MM.1S (cell line): ENCODE data around the gene IL12RB1.

Experiments used
- DNase-seq: peaks from one replicate; pipeline ENCODE4 v3.0.0-alpha.2; 2015
- H2AFZ ChIP-seq: fragments of 300-600 bp; sonication (generic); 2 replicates; pipeline ENCODE4 v1.6.0; 2016; ENCODE audit warnings: antibody characterized with exemption, low read length
- H3F3A ChIP-seq: fragments of 300-600 bp; sonication (generic); 2 replicates; pipeline ENCODE4 v1.6.1; 2016; ENCODE audit warnings: mild to moderate bottlenecking, antibody characterized with exemption, low read length, moderate library complexity, mixed read lengths; ENCODE audit not compliant: insufficient read depth
- H3K27ac ChIP-seq: fragments of 300-600 bp; sonication (generic); 2 replicates; pipeline ENCODE4 v1.5.1; 2016; ENCODE audit warnings: mild to moderate bottlenecking, low read length
- H3K27me3 ChIP-seq: fragments of 300-600 bp; sonication (generic); replicated peaks from 2 replicates; pipeline ENCODE4 v1.6.0; 2016; ENCODE audit warnings: low read length; ENCODE audit not compliant: insufficient read depth
- H3K36me3 ChIP-seq: fragments of 300-600 bp; sonication (generic); replicated peaks from 2 replicates; pipeline ENCODE4 v1.6.1; 2016; ENCODE audit warnings: mild to moderate bottlenecking, low read length, mixed read lengths; ENCODE audit not compliant: insufficient read depth
- H3K4me1 ChIP-seq: fragments of 300-600 bp; sonication (generic); 2 replicates; pipeline ENCODE4 v1.6.1; 2016; ENCODE audit warnings: low read length, mixed read lengths
- H3K4me2 ChIP-seq: fragments of 300-600 bp; sonication (generic); 2 replicates; pipeline ENCODE4 v1.6.0; 2016; ENCODE audit warnings: low read depth, low read length
- H3K4me3 ChIP-seq: fragments of 300-600 bp; sonication (generic); 2 replicates; pipeline ENCODE4 v1.5.1; 2016; ENCODE audit warnings: low read length, mixed read lengths
- H3K79me2 ChIP-seq: fragments of 300-600 bp; sonication (generic); 2 replicates; pipeline ENCODE4 v1.6.1; 2016; ENCODE audit warnings: mixed run types, low read length, mixed read lengths
- H3K9ac ChIP-seq: fragments of 300-600 bp; sonication (generic); 2 replicates; pipeline ENCODE4 v1.6.1; 2016; ENCODE audit warnings: low read length, mixed read lengths
- H3K9me2 ChIP-seq: fragments of 300-600 bp; sonication (generic); replicated peaks from 2 replicates; pipeline ENCODE4 v1.6.1; 2016; ENCODE audit warnings: mild to moderate bottlenecking, low read length, mixed read lengths; ENCODE audit not compliant: insufficient read depth
- H3K9me3 ChIP-seq: fragments of 300-600 bp; sonication (generic); replicated peaks from 2 replicates; pipeline ENCODE4 v1.6.1; 2016; ENCODE audit warnings: mild to moderate bottlenecking, low read length, mixed read lengths; ENCODE audit not compliant: insufficient read depth
- H4K20me1 ChIP-seq: fragments of 300-600 bp; sonication (generic); 2 replicates; pipeline ENCODE4 v1.6.1; 2016; ENCODE audit warnings: mild to moderate bottlenecking, low read length, moderate library complexity, mixed read lengths; ENCODE audit not compliant: insufficient read depth
- EZH2 ChIP-seq: fragments of 300-600 bp; sonication (generic); optimal IDR thresholded peaks from 2 replicates; pipeline ENCODE3; 2017; ENCODE audit warnings: low read depth, mild to moderate bottlenecking, antibody characterized with exemption, low read length, mixed read lengths
- EZH2phosphoT487 ChIP-seq: fragments of 300-600 bp; sonication (generic); IDR thresholded peaks from 2 replicates; pipeline ENCODE4 v1.6.1; 2018; ENCODE audit warnings: antibody characterized with exemption, low read length
- TF ChIP-seq, protein P1 (sequence below): fragments of 300-600 bp; sonication (generic); IDR thresholded peaks from 2 replicates; pipeline ENCODE4 v1.5.1; 2016; ENCODE audit warnings: antibody characterized with exemption, low read length, mixed read lengths

Gene IL12RB1

DNA sequence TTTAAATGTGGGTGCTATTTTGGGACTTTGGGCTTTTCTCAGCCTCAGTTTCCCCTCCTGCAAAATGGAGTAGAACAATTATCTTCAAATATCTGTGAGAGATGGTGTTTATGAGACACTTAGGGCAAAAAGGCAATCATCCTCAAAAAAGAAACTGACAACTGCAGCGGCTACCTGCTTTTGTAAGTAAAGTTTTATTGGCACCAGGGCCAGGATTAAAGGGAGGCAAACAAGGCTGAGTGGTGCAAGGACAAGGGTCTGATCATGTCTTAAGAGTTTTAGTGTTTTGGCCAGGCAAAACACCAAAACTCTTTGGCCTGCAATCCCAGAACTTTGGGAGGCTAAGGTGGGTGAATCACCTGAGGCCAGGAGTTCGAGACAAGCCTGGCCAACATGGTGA lies 9.5 kb upstream of the IL12RB1 start:
- Histone ChIP-seq H3K9me3 (no peaks in the 10 kb centered on the region), H2AFZ (no peak overlapping the region), H3K4me3 (no peak overlapping the region), H3K9me2 (no peaks in the 10 kb centered on the region), H3F3A (peaks cover 5% of the 10 kb centered on the region), H3K27ac (no peak overlapping the region), H4K20me1 (no peaks in the 10 kb centered on the region), H3K4me2 (no peak overlapping the region), H3K36me3 (no peaks in the 10 kb centered on the region), H3K27me3 (peaks cover 20% of the 10 kb centered on the region), H3K79me2 (no peaks in the 10 kb centered on the region), H3K4me1 (peaks cover 13% of the 10 kb centered on the region), H3K9ac (no peak overlapping the region)
- TF ChIP-seq, protein P1, sequence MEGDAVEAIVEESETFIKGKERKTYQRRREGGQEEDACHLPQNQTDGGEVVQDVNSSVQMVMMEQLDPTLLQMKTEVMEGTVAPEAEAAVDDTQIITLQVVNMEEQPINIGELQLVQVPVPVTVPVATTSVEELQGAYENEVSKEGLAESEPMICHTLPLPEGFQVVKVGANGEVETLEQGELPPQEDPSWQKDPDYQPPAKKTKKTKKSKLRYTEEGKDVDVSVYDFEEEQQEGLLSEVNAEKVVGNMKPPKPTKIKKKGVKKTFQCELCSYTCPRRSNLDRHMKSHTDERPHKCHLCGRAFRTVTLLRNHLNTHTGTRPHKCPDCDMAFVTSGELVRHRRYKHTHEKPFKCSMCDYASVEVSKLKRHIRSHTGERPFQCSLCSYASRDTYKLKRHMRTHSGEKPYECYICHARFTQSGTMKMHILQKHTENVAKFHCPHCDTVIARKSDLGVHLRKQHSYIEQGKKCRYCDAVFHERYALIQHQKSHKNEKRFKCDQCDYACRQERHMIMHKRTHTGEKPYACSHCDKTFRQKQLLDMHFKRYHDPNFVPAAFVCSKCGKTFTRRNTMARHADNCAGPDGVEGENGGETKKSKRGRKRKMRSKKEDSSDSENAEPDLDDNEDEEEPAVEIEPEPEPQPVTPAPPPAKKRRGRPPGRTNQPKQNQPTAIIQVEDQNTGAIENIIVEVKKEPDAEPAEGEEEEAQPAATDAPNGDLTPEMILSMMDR: no peak
- TF ChIP-seq EZH2: no peak
- no peak for TF ChIP-seq EZH2phosphoT487
- DNase-seq: no peak

DNA sequence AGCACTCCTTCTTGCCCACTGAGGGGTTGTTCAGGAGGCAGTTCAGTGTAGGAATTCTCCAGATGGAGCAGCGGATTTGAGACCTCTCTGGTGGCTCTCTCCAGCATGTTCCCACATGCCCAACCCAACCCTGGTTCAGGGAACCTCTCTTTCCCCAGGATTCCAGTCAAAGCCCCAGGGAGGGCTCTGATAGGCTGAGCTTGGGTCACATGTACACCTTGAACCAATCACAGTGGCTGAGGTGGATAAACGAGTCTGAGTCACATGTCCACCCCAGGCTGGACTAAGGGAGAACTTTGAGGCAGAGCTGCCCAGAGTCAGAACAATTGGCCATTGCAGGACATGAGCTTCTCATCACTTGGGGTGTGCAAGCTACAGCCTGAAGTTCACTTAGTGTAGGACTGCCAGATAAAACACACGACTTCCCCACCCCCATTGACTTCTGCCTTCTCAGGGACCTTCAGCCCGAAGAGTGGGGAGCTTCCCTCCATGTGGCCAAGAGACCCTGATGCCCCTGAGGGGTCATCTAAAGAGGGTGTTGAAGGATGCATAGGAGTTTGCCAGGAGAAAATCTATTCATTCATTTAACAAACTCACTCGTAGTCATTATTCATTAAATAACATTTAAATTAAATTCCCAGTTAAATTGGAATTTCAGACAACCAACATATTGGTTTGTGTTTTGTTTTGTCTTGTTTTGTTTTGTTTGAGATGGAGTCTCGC lies 6.9 kb upstream of the IL12RB1 start:
- no peaks in the 10 kb centered on the region for H3K9me3 ChIP-seq
- no peak overlapping the region for H3K27ac ChIP-seq
- no peak overlapping the region for H3K4me3 ChIP-seq
- no peak overlapping the region for H3K9ac ChIP-seq
- no peak for TF ChIP-seq EZH2phosphoT487
- TF ChIP-seq, protein P1: no peak
- TF ChIP-seq EZH2: no peak
- H3K27me3 ChIP-seq: peaks cover 10% of the 10 kb centered on the region; the same call in 1 of the 2 replicates
- H3K4me2 ChIP-seq: no peak overlapping the region
- no peak for DNase-seq
- H3K9me2 ChIP-seq: no peaks in the 10 kb centered on the region
- H3K4me1 ChIP-seq: peaks cover 8% of the 10 kb centered on the region
- H3K36me3 ChIP-seq: no peaks in the 10 kb centered on the region
- no peak overlapping the region for H2AFZ ChIP-seq
- H3K79me2 ChIP-seq: no peaks in the 10 kb centered on the region
- peaks cover 1% of the 10 kb centered on the region for H3F3A ChIP-seq
- H4K20me1 ChIP-seq: no peaks in the 10 kb centered on the region

DNA sequence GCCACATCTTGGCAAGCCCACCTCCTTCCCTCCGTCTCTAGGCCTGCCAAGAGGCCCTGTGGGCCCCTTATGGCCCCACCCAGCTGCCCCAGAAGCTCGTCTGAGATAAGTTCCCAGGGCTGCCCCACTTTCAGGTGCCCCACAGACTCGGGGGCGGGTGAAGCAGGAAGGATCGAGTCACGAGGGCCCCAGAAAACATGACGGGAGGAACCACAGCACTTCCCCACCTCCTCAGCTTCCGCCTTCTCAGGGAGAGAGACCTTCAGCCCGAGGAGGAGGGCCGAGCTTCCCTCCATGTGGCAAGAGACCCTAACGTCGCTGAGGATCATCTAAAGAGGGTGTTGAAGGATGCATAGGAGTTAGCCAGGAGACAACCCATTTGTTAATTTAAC lies 4.5 kb upstream of the IL12RB1 start:
- Histone ChIP-seq H3F3A (peaks cover 3% of the 10 kb centered on the region; the same call in 1 of the 2 replicates), H4K20me1 (no peaks in the 10 kb centered on the region), H3K4me1 (no peaks in the 10 kb centered on the region; the same call in 1 of the 2 replicates), H3K4me3 (no peak overlapping the region), H3K9me3 (no peaks in the 10 kb centered on the region), H3K9ac (no peak overlapping the region), H3K79me2 (no peaks in the 10 kb centered on the region), H3K27ac (no peak overlapping the region), H3K4me2 (no peak overlapping the region), H3K36me3 (no peaks in the 10 kb centered on the region), H2AFZ (peak overlapping the region; percentile 52; the same call in 1 of the 2 replicates), H3K27me3 (0 out of 2 replicates have a peak, but pooled peaks cover 1% of the 10 kb centered on the region), H3K9me2 (no peaks in the 10 kb centered on the region)
- DNase-seq: no peak
- TF ChIP-seq, protein P1: no peak
- TF ChIP-seq EZH2phosphoT487: no peak
- TF ChIP-seq EZH2: no peak
